Neural progenitor cell (in vitro differentiated cells): Measurements from ENCODE around the gene DMWD. TPM values are rescaled to one million over a fixed set of nuclear protein-coding genes. Genes with fewer than 3 reads are reported as not detected.
A peak's percentile ranks its signal among the peaks of the same experiment; 100 is the strongest.

Experiments
- DNase-seq: peaks from one replicate; pipeline ENCODE4 v3.0.0-alpha.2; 2016; ENCODE audit warnings: low spot score
- H2AFZ ChIP-seq: fragments of 200-600 bp; sonication (generic); replicated peaks from 2 replicates; pipeline ENCODE4 v1.6.1; 2016; ENCODE audit warnings: antibody characterized with exemption
- H3F3A ChIP-seq: fragments of 200-600 bp; sonication (generic); 2 replicates; pipeline ENCODE4 v1.6.1; 2016; ENCODE audit warnings: antibody characterized with exemption, low read depth
- H3K27ac ChIP-seq: fragments of 200-600 bp; sonication (generic); 2 replicates; pipeline ENCODE4 v1.5.1; 2016; ENCODE audit warnings: mild to moderate bottlenecking
- H3K27me3 ChIP-seq: fragments of 200-600 bp; sonication (generic); 2 replicates; pipeline ENCODE4 v1.6.1; 2016; ENCODE audit warnings: mild to moderate bottlenecking, moderate library complexity
- H3K36me3 ChIP-seq: fragments of 200-600 bp; sonication (generic); 2 replicates; pipeline ENCODE4 v1.5.1; 2016
- H3K4me1 ChIP-seq: fragments of 200-600 bp; sonication (generic); 2 replicates; pipeline ENCODE4 v1.6.1; 2016; ENCODE audit warnings: mixed run types
- H3K4me2 ChIP-seq: fragments of 200-600 bp; sonication (generic); 2 replicates; pipeline ENCODE4 v1.6.1; 2016
- H3K4me3 ChIP-seq: fragments of 200-600 bp; sonication (generic); 2 replicates; pipeline ENCODE4 v1.5.1; 2016
- H3K79me2 ChIP-seq: fragments of 200-600 bp; sonication (generic); 2 replicates; pipeline ENCODE4 v1.6.1; 2016; ENCODE audit warnings: low read depth
- H3K9ac ChIP-seq: fragments of 200-600 bp; sonication (generic); 2 replicates; pipeline ENCODE4 v1.6.1; 2016
- H3K9me3 ChIP-seq: fragments of 200-600 bp; sonication (generic); 2 replicates; pipeline ENCODE4 v1.5.1; 2016; ENCODE audit warnings: low read depth
- H4K20me1 ChIP-seq: fragments of 200-600 bp; sonication (generic); 2 replicates; pipeline ENCODE4 v1.6.1; 2016; ENCODE audit warnings: low read depth
- H3K27ac Mint-ChIP-seq: 3 replicates; pipeline ENCODE4 v1.8.0; 2021; ENCODE audit warnings: mixed read lengths
- H3K27me3 Mint-ChIP-seq: 2 replicates; pipeline ENCODE4 v1.8.0; 2022; ENCODE audit warnings: low read depth, mild to moderate bottlenecking, inconsistent platforms, moderate library complexity, mixed read lengths; ENCODE audit not compliant: insufficient read depth
- H3K36me3 Mint-ChIP-seq: 3 replicates; pipeline ENCODE4 v1.8.0; 2021; ENCODE audit warnings: mixed read lengths
- H3K4me1 Mint-ChIP-seq: 3 replicates; pipeline ENCODE4 v1.8.0; 2021; ENCODE audit warnings: mixed read lengths
- H3K4me3 Mint-ChIP-seq: 3 replicates; pipeline ENCODE4 v1.8.0; 2021; ENCODE audit warnings: mild to moderate bottlenecking, moderate library complexity, mixed read lengths
- H3K9me3 Mint-ChIP-seq: 3 replicates; pipeline ENCODE4 v1.8.0; 2020; ENCODE audit warnings: mixed read lengths
- EZH2 ChIP-seq: fragments of 200-600 bp; sonication (generic); IDR thresholded peaks from 2 replicates; pipeline ENCODE4 v1.6.1; 2017; ENCODE audit warnings: antibody characterized with exemption, mild to moderate bottlenecking, moderate library complexity
- EZH2phosphoT487 ChIP-seq: fragments of 200-600 bp; sonication (generic); IDR thresholded peaks from 2 replicates; pipeline ENCODE4 v1.6.1; 2017; ENCODE audit warnings: antibody characterized with exemption
- total RNA-seq: library from RNA; depleted of rRNA; stranded (reverse); fragments of >200 nt; gene quantifications from 2 replicates; pipeline ENCODE4 v1.2.3, GENCODE V29; 2015; ENCODE audit warnings: low replicate concordance
- TF ChIP-seq, protein P1 (sequence below): fragments of 200-600 bp; sonication (generic); IDR thresholded peaks from 2 replicates; pipeline ENCODE4 v1.5.1; 2017; ENCODE audit warnings: antibody characterized with exemption, mild to moderate bottlenecking

DMWD gene
- total RNA-seq, 1 donor from 2014 or later, result 22.8 TPM

DNA sequence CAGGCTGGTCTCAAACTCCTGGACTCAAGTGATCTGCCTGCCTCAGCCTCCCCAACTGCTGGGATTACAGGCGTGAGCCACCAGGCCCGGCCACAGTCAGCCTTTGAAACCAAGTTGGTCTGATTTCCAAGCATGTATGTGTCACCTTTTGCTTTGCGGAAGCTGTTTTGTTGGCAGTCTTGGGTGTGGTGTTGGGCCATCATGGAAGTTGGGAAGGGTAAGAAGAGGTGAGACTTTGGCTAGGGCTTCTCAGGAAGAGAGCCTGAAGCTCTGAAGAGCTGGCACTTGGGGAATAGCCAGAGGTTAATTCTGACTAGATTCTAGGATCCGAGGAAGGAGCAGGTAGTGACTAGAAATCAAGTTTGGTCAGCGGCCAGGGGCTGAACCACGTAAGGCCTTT is 19.7 kb upstream of the DMWD start:
- Histone ChIP-seq H3K27me3 (peaks cover 12% of the 10 kb centered on the region), H4K20me1 (peaks cover 11% of the 10 kb centered on the region), H2AFZ (no peak overlapping the region), H3K27ac (no peak overlapping the region), H3K4me2 (no peak overlapping the region), H3K9ac (no peak overlapping the region), H3K36me3 (no peaks in the 10 kb centered on the region), H3F3A (peaks cover 44% of the 10 kb centered on the region), H3K9me3 (no peaks in the 10 kb centered on the region), H3K4me1 (peaks cover 13% of the 10 kb centered on the region), H3K4me3 (no peak overlapping the region), H3K79me2 (no peaks in the 10 kb centered on the region)
- no peak overlapping the region for H3K4me3 Mint-ChIP-seq
- H3K36me3 Mint-ChIP-seq, result peaks cover 5% of the 10 kb centered on the region
- H3K27me3 Mint-ChIP-seq, result peaks cover 5% of the 10 kb centered on the region
- peaks cover 14% of the 10 kb centered on the region for H3K4me1 Mint-ChIP-seq
- DNase-seq, result no peak
- H3K9me3 Mint-ChIP-seq, result no peaks in the 10 kb centered on the region
- no peak overlapping the region for H3K27ac Mint-ChIP-seq
- TF ChIP-seq EZH2phosphoT487 (no peak), EZH2 (no peak)
- TF ChIP-seq, protein P1, sequence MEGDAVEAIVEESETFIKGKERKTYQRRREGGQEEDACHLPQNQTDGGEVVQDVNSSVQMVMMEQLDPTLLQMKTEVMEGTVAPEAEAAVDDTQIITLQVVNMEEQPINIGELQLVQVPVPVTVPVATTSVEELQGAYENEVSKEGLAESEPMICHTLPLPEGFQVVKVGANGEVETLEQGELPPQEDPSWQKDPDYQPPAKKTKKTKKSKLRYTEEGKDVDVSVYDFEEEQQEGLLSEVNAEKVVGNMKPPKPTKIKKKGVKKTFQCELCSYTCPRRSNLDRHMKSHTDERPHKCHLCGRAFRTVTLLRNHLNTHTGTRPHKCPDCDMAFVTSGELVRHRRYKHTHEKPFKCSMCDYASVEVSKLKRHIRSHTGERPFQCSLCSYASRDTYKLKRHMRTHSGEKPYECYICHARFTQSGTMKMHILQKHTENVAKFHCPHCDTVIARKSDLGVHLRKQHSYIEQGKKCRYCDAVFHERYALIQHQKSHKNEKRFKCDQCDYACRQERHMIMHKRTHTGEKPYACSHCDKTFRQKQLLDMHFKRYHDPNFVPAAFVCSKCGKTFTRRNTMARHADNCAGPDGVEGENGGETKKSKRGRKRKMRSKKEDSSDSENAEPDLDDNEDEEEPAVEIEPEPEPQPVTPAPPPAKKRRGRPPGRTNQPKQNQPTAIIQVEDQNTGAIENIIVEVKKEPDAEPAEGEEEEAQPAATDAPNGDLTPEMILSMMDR, result no peak

DNA sequence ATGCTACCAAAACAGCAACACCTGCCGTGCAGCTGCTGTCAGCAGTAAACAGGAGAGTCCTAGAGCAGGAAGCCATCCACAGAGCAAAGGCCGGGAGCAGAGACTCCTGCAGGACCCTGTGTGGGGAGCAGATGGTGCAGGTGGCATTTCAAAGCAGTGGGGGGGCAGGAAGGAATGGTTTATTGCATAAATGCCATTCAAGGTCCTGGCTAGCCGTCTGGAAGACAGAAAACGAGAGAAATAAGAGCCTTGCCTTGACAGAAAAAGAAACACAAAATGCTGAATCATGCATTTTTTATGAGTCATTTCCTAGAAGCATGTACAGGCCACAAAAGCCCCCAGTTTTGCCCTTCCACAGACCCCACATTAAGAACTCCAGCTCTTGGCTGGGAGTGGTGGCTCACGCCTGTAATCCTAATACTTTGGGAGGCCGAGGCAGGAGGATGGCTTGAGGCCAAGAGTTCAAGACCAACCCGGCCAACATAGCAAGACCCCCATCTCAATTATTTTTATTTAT is 17.1 kb upstream of the DMWD start:
- TF ChIP-seq EZH2 (no peak), EZH2phosphoT487 (no peak)
- TF ChIP-seq, protein P1, result no peak
- no peaks in the 10 kb centered on the region for H3K4me1 ChIP-seq
- Mint-ChIP-seq H3K27ac (peak overlapping the region; percentile 76), H3K9me3 (no peaks in the 10 kb centered on the region), H3K4me1 (peaks cover 6% of the 10 kb centered on the region), H3K4me3 (no peak overlapping the region), H3K27me3 (peaks cover 5% of the 10 kb centered on the region), H3K36me3 (peaks cover 5% of the 10 kb centered on the region)
- DNase-seq, result no peak
- H3K9ac ChIP-seq, result no peak overlapping the region
- no peaks in the 10 kb centered on the region for H3K36me3 ChIP-seq
- no peaks in the 10 kb centered on the region for H3K9me3 ChIP-seq
- no peak overlapping the region for H3K4me3 ChIP-seq
- H3K27ac ChIP-seq, result no peak overlapping the region
- H3F3A ChIP-seq, result peaks cover 20% of the 10 kb centered on the region
- no peaks in the 10 kb centered on the region for H3K79me2 ChIP-seq
- H3K4me2 ChIP-seq, result no peak overlapping the region
- H3K27me3 ChIP-seq, result peaks cover 4% of the 10 kb centered on the region
- H2AFZ ChIP-seq, result no peak overlapping the region
- peaks cover 9% of the 10 kb centered on the region for H4K20me1 ChIP-seq

DNA sequence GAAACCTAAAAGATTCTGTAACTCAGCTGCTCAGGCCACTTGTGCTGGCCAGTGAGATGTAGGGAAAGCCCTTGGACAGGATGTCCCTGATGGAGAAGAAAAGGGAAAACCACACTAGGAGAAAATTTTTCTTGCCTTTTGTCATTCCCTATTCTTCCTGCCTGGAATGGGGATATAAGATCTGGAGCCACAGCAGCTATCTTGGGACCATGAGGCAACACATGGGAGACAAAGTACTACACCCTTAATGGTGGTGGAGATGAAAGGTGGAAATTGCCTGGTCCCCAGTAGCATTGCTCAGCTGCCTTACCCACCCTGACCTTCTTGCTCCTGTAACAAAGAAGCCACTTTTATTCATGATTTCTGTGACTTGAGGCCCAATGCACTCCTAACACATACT is 13.1 kb upstream of the DMWD start:
- Histone ChIP-seq H3K27ac (no peak overlapping the region), H3K4me1 (no peaks in the 10 kb centered on the region), H3K4me2 (no peak overlapping the region), H3F3A (no peaks in the 10 kb centered on the region), H3K4me3 (no peak overlapping the region), H3K36me3 (no peaks in the 10 kb centered on the region), H4K20me1 (no peaks in the 10 kb centered on the region), H3K79me2 (no peaks in the 10 kb centered on the region), H3K9ac (no peak overlapping the region), H3K27me3 (no peaks in the 10 kb centered on the region), H3K9me3 (no peaks in the 10 kb centered on the region), H2AFZ (no peak overlapping the region)
- Mint-ChIP-seq H3K27ac (no peak overlapping the region), H3K36me3 (no peaks in the 10 kb centered on the region), H3K27me3 (peaks cover 7% of the 10 kb centered on the region), H3K4me3 (no peak overlapping the region), H3K9me3 (no peaks in the 10 kb centered on the region), H3K4me1 (peaks cover 14% of the 10 kb centered on the region)
- DNase-seq, result no peak
- TF ChIP-seq, protein P1, result no peak
- TF ChIP-seq EZH2, result no peak
- TF ChIP-seq EZH2phosphoT487, result no peak

DNA sequence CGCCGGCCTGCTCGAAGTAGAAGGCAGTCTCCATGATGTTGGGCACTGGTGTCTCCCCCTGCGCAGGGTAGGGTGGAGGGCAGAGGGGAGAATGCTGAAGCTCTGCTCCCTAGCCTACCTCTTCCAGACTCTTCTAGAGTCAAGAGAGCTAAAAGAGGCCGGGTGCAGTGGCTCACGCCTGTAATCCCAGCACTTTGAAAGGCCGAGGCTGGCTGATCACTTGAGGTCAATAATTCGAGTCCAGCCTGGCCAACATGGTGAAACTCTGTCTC is 12.2 kb upstream of the DMWD start:
- Histone ChIP-seq H3K79me2 (no peaks in the 10 kb centered on the region), H2AFZ (no peak overlapping the region), H3K4me2 (no peak overlapping the region), H3F3A (no peaks in the 10 kb centered on the region), H4K20me1 (no peaks in the 10 kb centered on the region), H3K4me3 (no peak overlapping the region), H3K27me3 (no peaks in the 10 kb centered on the region), H3K9ac (no peak overlapping the region), H3K4me1 (no peaks in the 10 kb centered on the region), H3K9me3 (no peaks in the 10 kb centered on the region), H3K36me3 (no peaks in the 10 kb centered on the region), H3K27ac (no peak overlapping the region)
- DNase-seq, result no peak
- no peaks in the 10 kb centered on the region for H3K9me3 Mint-ChIP-seq
- H3K27ac Mint-ChIP-seq, result no peak overlapping the region
- no peak overlapping the region for H3K4me3 Mint-ChIP-seq
- no peaks in the 10 kb centered on the region for H3K36me3 Mint-ChIP-seq
- TF ChIP-seq, protein P1, result no peak
- TF ChIP-seq EZH2phosphoT487, result no peak
- TF ChIP-seq EZH2, result no peak
- peaks cover 7% of the 10 kb centered on the region for H3K27me3 Mint-ChIP-seq
- H3K4me1 Mint-ChIP-seq, result peaks cover 15% of the 10 kb centered on the region
